ENCODE measurements around the gene AMIGO1. TPM values are rescaled to one million over a fixed set of nuclear protein-coding genes. Genes with fewer than 3 reads are reported as not detected.

AMIGO1 gene
- total RNA-seq, 2 donors from 2014 or later = 2.6 to 8.6 TPM

DNA sequence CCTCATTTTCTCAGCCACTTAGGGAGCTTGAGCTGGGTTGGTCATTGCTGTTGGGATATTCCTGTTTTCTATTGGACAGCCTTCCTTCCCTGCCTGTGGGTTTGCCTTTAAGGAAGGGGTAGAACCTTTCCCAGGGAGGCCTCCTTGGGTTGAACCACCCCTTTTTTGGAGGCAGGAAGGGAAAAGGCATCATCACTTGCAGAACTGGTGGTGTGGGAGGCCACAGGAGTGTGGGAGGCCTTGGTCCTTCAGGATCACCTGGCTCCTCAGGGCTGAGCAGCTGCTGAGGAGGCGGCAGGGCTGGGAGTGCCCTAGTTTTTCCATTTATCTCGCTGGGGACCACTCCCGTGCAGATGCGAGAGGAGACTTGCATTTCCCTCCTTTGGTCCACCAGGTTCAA lies 16.3 kb downstream of the AMIGO1 start:
- Histone ChIP-seq H3K27me3 (no peaks in the 10 kb centered on the region), H3K36me3 (replicated peaks in 1 of 2; ENCODE audit: insufficient read depth in 1 of 2, low read depth in 2 of 2) (no peaks in the 10 kb centered on the region), H3K27ac (peak overlapping the region in 2 of 4 donors; percentile 67 to 79), H3K4me1 (peaks cover 20% of the 10 kb centered on the region), H3K4me3 (no peak overlapping the region), H3K9me3 (no peaks in the 10 kb centered on the region)
- intact Hi-C loops (cut with DNase I) = no loop called here
- TF ChIP-seq, protein P1, sequence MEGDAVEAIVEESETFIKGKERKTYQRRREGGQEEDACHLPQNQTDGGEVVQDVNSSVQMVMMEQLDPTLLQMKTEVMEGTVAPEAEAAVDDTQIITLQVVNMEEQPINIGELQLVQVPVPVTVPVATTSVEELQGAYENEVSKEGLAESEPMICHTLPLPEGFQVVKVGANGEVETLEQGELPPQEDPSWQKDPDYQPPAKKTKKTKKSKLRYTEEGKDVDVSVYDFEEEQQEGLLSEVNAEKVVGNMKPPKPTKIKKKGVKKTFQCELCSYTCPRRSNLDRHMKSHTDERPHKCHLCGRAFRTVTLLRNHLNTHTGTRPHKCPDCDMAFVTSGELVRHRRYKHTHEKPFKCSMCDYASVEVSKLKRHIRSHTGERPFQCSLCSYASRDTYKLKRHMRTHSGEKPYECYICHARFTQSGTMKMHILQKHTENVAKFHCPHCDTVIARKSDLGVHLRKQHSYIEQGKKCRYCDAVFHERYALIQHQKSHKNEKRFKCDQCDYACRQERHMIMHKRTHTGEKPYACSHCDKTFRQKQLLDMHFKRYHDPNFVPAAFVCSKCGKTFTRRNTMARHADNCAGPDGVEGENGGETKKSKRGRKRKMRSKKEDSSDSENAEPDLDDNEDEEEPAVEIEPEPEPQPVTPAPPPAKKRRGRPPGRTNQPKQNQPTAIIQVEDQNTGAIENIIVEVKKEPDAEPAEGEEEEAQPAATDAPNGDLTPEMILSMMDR (IDR thresholded peaks at IDR 0.05) = no peak
- WGBS, 2 donors = 68 to 72% methylated on average over 4 of the region's 4 CpGs
- no peak for DNase-seq
- ATAC-seq = no peak

DNA sequence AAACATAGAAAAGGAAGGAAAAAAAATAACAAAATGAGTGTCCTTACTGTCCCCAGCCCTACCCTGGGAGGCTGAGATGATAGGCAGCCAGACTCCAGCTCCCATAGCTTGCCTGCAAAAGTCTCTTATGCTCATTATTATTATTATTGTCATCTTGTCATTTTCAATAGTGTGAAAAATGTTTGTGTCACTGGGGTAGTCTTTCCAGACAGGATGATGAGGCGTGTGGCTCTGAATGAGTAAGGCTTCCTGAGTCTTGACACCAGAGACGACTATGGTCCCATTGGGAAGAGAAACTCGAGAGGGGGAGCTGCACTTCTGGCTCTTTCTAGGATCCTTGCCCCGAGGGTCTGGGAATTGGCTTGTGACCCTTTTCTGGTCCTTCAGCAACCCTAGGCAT lies 16.7 kb downstream of the AMIGO1 start:
- ATAC-seq (no peak), DNase-seq (no peak)
- 71 to 73% methylated on average over 4 of the region's 4 CpGs for WGBS, 2 donors
- Histone ChIP-seq H3K9me3 (no peaks in the 10 kb centered on the region), H3K27me3 (no peaks in the 10 kb centered on the region), H3K4me3 (no peak overlapping the region), H3K27ac (no peak overlapping the region), H3K4me1 (peaks cover 20% of the 10 kb centered on the region), H3K36me3 (replicated peaks in 1 of 2; ENCODE audit: insufficient read depth in 1 of 2, low read depth in 2 of 2) (no peaks in the 10 kb centered on the region)
- no peak for TF ChIP-seq POLR2A (IDR thresholded peaks at IDR 0.05)
- TF ChIP-seq, protein P1 (IDR thresholded peaks at IDR 0.05) = no peak
- intact Hi-C loops (cut with DNase I) = no loop called here

DNA sequence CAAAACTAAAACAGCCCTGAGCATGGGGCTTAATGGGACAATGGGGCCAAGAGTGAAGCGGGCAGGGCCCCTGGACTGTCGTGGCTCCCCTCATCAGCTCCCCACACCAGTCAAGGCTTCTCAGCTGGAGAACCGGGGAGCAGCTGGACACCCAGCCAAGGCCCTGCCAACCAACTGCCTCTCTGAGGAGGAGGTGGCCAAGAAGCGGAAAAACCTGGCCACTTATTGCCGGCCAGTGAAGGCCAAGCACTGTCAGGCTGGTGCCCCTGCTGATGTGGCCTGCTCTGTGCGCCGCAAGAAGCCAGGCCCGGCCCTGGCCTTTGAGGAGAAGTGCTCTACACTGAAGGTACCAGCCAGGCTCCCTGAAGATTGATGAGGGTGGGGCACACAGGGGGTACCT lies 18.2 kb downstream of the AMIGO1 start:
- DNase-seq = no peak

DNA sequence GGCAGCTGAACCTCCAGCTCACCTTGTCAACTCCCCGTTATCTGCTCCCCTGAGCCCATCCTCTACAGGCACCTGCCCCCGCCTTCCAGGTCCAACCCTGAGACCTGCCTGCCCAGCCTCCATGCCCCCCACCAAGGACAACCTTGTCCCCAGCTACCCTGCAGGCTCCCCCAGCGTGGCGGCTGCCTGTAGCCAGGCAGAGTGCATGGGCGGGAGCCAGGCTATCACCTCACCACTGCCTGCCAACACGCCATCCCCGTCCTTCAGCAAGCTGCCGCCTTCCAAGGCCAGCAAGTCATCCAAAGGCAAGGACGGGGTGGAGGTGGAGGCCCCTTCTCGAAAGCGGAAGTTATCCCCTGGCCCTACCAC lies 18.6 kb downstream of the AMIGO1 start:
- Histone ChIP-seq H3K36me3 (replicated peaks in 1 of 2; ENCODE audit: insufficient read depth in 1 of 2, low read depth in 2 of 2) (no peaks in the 10 kb centered on the region), H3K9me3 (no peaks in the 10 kb centered on the region), H3K4me3 (no peak overlapping the region), H3K27ac (no peak overlapping the region), H3K4me1 (peaks cover 20% of the 10 kb centered on the region), H3K27me3 (no peaks in the 10 kb centered on the region)
- DNase-seq (no peak), ATAC-seq (no peak)
- intact Hi-C loops (cut with DNase I) = no loop called here
- 59 to 85% methylated on average over 3 to 11 of the region's 11 CpGs for WGBS, 2 donors
- TF ChIP-seq, protein P1 (IDR thresholded peaks at IDR 0.05) = peak in 1 of 7 experiments; percentile 13
- no peak for TF ChIP-seq POLR2A (IDR thresholded peaks at IDR 0.05)

More for the DNA sequence above, 18.2 kb downstream of the AMIGO1 start:
- Histone ChIP-seq H3K9me3 (no peaks in the 10 kb centered on the region), H3K4me3 (no peak overlapping the region), H3K4me1 (peaks cover 20% of the 10 kb centered on the region), H3K27ac (no peak overlapping the region), H3K36me3 (replicated peaks in 1 of 2; ENCODE audit: insufficient read depth in 1 of 2, low read depth in 2 of 2) (no peaks in the 10 kb centered on the region), H3K27me3 (no peaks in the 10 kb centered on the region)
- WGBS, 2 donors = 91% methylated on average over 8 of the region's 8 CpGs; no CpG with 5 or more reads in 1 of the 2 donors
- ATAC-seq = no peak
- intact Hi-C loops (cut with DNase I) = no loop called here
- no peak for TF ChIP-seq POLR2A (IDR thresholded peaks at IDR 0.05)
- TF ChIP-seq, protein P1 (IDR thresholded peaks at IDR 0.05) = no peak

Measured in body of pancreas (tissue), 4 donors.